ENCODE measurements around the gene PEPD.
"Not testable (repeated sequence)": the region's sequence is repeated elsewhere in the genome, so short reads cannot be mapped to it uniquely, and the experiment has no call there.

The PEPD gene

GRCh38 chr19:33499671-33500506 is 21.7 kb downstream of the PEPD start:
- no peak overlapping the region for H3K27ac ChIP-seq
- DNase-seq (ENCODE audit: low read depth, low spot score), result no peak

GRCh38 chr19:33499248-33499647 is 22.3 kb downstream of the PEPD start:
- DNase-seq (ENCODE audit: low read depth, low spot score), result no peak
- H3K27ac ChIP-seq, result no peak overlapping the region

GRCh38 chr19:33498391-33499000 is 23.1 kb downstream of the PEPD start:
- no peak overlapping the region for H3K27ac ChIP-seq
- DNase-seq (ENCODE audit: low read depth, low spot score), result no peak

GRCh38 chr19:33497778-33498175 is 23.8 kb downstream of the PEPD start:
- no peak for DNase-seq (ENCODE audit: low read depth, low spot score)
- H3K27ac ChIP-seq, result no peak overlapping the region

GRCh38 chr19:33497131-33497777 is 24.3 kb downstream of the PEPD start:
- no peak for DNase-seq (ENCODE audit: low read depth, low spot score)
- H3K27ac ChIP-seq, result no peak overlapping the region

GRCh38 chr19:33496038-33496895 is 25.3 kb downstream of the PEPD start:
- DNase-seq (ENCODE audit: low read depth, low spot score), result no peak
- no peak overlapping the region for H3K27ac ChIP-seq

GRCh38 chr19:33493401-33494275 is 28.0 kb downstream of the PEPD start:
- DNase-seq (ENCODE audit: low read depth, low spot score), result no peak
- H3K27ac ChIP-seq, result no peak overlapping the region

- no peak for DNase-seq (ENCODE audit: low read depth, low spot score)
- no peak overlapping the region for H3K27ac ChIP-seq
Measured at GRCh38 chr19:33492951-33493350, 28.6 kb downstream of the PEPD start.

GRCh38 chr19:33492090-33492489 is 29.5 kb downstream of the PEPD start:
- H3K27ac ChIP-seq, result no peak overlapping the region
- no peak for DNase-seq (ENCODE audit: low read depth, low spot score)

- DNase-seq (ENCODE audit: low read depth, low spot score); H3K27ac ChIP-seq: not testable (repeated sequence)
Measured at GRCh38 chr19:33490596-33490995, 31.0 kb downstream of the PEPD start.

- DNase-seq (ENCODE audit: low read depth, low spot score), result no peak
- H3K27ac ChIP-seq, result no peak overlapping the region
Measured at GRCh38 chr19:33490041-33490451, 31.5 kb downstream of the PEPD start.

- DNase-seq (ENCODE audit: low read depth, low spot score), result no peak
- no peak overlapping the region for H3K27ac ChIP-seq
Measured at GRCh38 chr19:33488826-33489225, 32.8 kb downstream of the PEPD start.

GRCh38 chr19:33487901-33488800 is 33.4 kb downstream of the PEPD start:
- no peak overlapping the region for H3K27ac ChIP-seq
- no peak for DNase-seq (ENCODE audit: low read depth, low spot score)

GRCh38 chr19:33486936-33487811 is 34.4 kb downstream of the PEPD start:
- no peak for DNase-seq (ENCODE audit: low read depth, low spot score)
- H3K27ac ChIP-seq, result no peak overlapping the region

- DNase-seq (ENCODE audit: low read depth, low spot score), result no peak
- H3K27ac ChIP-seq, result no peak overlapping the region
Measured at GRCh38 chr19:33486407-33486806, 35.2 kb downstream of the PEPD start.

GRCh38 chr19:33484226-33484774 is 37.3 kb downstream of the PEPD start:
- DNase-seq (ENCODE audit: low read depth, low spot score), result no peak
- H3K27ac ChIP-seq, result no peak overlapping the region

GRCh38 chr19:33482476-33482875 is 39.1 kb downstream of the PEPD start:
- no peak overlapping the region for H3K27ac ChIP-seq
- peak; percentile 60 for DNase-seq (ENCODE audit: low read depth, low spot score)
